GM21528 (cell line): ENCODE measurements around the gene CDH3.
"Not testable (repeated sequence)": the region's sequence is repeated elsewhere in the genome, so short reads cannot be mapped to it uniquely, and the experiment has no call there.

ENCODE experiments used
- ATAC-seq: cut with Tn5 transposase; IDR thresholded peaks from one replicate; pipeline ENCODE4 v1.9.1; 2021; ENCODE audit warnings: mild to moderate bottlenecking, moderate library complexity; ENCODE audit not compliant: unreplicated experiment, low FRiP score

The CDH3 gene

GRCh38 chr16:68698091-68698490 is 53.0 kb downstream of the CDH3 start:
- no peak for ATAC-seq

- ATAC-seq: no peak
Measured at GRCh38 chr16:68700120-68700519, 55.0 kb downstream of the CDH3 start.

GRCh38 chr16:68700831-68701230 is 55.7 kb downstream of the CDH3 start:
- ATAC-seq: no peak

DNA sequence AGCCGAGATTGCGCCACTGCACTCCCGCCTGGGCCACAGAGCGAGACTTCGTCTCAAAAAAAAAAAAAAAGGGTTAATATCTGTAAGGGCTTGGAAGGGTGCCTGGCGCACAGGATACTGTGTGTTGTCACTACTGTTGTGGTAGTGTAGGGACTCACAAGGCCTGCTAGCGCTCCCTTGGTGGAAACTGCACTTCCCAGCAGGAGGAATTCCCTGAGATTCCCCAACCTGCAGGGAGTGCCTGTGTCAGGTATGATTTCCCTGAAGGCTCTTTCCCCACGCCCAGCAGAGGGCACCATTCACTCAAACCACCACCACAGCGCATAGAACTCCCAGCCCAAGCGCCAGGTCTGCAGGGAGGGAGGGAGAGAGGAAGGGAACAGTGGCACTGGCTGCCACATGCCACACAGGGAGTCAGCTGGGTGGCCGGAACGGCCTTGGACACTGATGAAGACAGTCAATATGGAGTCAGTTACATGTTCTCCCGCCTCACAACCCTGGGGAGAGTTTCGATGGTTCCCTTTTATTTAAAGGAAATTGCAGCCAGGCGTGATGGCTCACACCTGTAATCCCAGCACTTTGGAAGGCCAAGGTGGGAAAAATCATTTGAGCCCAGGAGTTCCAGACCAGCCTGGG is 59.2 kb downstream of the CDH3 start:
- no peak for ATAC-seq

GRCh38 chr16:68707340-68708152 is 62.4 kb downstream of the CDH3 start:
- ATAC-seq: no peak

GRCh38 chr16:68710211-68710610 is 65.1 kb downstream of the CDH3 start:
- ATAC-seq: no peak

DNA sequence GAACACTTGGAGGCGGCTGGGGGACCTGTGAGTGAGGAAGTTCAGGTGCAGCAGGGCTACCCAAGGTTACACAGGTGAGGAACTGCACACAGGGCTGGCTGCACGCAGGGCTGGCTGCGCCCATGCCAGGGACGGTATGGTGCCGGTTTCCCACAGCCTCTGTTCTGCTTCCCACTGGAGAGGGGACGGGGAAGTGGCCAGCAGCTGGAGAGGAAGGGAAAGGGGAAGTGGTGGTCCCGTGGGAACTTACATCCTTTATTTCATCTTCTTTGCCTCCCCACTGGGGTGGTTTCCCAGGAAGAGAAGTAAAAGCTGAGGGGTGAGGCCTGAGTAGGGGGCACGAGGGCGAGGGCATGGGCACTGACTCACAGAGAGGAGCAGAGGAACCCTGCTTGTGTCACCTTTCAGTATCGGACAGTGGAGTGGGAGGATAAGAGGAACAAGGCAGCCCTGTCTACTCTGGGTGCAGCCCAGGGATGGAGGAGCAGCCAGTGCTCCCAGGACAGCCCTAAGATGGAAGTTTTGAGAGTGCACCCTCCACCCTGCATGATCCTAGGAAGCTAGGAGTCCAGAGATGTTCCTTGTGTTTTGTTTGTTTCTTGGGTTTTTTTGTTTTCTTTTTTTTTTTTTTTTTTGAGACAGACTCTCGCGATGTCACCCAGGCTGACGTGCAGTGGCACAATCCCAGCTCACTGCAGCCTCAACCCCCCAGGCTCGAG is 66.5 kb downstream of the CDH3 start:
- ATAC-seq: no peak

DNA sequence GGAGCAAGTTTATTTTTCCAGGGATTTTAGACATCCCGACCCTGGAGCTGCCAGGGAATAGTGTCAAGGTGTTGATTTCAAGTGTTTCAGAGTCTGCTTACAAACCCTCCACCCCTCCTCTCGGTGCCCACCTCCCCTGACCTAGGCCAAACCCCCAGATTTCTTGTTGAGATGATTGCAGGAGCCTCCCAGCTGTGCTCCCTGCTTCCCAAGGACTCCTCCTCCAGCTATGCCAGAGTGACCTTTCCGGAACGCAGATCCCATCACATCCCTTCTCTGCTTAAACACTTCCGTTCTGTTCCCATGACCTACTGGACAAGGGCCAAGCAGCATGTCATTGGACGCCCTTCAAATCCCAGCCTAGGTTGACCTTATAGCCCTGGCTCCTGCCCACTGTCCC is 68.3 kb downstream of the CDH3 start:
- no peak for ATAC-seq

- ATAC-seq: no peak
Measured at GRCh38 chr16:68715471-68715870, 70.4 kb downstream of the CDH3 start.

DNA sequence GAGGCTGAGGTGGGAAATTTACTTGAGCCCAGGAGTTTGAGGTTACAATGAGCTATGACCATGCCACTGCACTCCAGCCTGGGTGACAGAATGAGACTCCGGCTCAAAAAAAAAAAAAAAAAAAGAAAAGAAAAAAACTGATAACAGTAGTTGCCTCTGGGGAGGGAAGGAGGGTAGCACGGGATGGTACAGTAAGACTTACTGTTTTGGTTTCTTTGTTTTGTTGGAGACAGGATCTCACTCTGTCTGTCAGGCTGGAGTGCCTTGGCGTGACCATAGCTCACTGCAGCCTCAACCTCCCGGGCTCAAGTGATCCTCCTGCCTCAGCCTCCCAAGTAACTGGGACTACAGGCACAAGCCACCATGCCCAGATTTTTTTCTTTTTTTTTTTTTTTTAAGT is 71.4 kb downstream of the CDH3 start:
- ATAC-seq: not testable (repeated sequence)

- no peak for ATAC-seq
Measured at GRCh38 chr16:68717684-68718083, 72.6 kb downstream of the CDH3 start.

GRCh38 chr16:68718590-68718989 is 73.5 kb downstream of the CDH3 start:
- no peak for ATAC-seq

DNA sequence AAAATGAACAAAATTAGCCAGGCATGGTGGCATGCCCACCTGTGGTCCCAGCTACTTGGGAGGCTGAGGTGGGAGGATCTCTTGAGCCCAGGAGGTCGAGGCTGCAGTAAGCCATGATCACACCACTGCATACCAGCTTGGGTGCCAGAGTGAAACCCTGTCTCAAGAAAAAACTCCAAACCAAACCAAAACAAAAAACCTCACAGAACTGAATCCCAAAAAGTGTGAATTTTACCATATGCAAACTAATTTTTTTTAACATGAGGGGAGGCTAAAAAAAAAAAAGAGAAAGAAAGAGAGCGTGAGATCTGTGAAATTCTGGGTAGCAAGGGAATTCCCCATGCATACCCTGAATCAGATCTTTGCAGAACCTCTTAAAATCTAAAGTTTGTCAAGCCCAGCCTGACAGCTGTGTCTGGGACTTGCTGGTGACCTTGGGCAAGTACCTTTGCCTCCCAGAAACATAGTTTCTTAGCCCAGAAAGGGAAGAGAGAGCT is 74.9 kb downstream of the CDH3 start:
- peak; percentile 85 for ATAC-seq

GRCh38 chr16:68722119-68723024 is 77.3 kb downstream of the CDH3 start:
- no peak for ATAC-seq

- ATAC-seq: no peak
Measured at GRCh38 chr16:68724797-68725196, 79.7 kb downstream of the CDH3 start.

DNA sequence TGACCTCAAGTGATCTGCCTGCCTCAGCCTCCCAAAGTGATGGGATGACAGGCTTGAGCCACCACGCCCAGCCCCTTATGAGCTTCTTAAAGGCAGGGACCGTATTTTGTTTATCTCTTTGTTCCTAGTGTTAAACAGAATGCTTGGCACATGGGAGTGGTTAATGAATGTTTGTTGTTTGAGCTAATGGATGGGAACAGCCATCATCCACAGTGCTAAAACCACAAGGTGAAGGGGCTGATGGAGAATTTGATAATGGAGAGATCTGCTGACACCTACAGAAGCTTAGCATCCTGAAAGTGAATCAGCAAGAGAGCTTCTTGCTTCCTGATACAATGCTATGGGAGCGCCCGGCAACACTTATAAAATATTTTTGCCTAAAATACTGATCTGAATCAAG is 83.4 kb downstream of the CDH3 start:
- ATAC-seq: no peak

DNA sequence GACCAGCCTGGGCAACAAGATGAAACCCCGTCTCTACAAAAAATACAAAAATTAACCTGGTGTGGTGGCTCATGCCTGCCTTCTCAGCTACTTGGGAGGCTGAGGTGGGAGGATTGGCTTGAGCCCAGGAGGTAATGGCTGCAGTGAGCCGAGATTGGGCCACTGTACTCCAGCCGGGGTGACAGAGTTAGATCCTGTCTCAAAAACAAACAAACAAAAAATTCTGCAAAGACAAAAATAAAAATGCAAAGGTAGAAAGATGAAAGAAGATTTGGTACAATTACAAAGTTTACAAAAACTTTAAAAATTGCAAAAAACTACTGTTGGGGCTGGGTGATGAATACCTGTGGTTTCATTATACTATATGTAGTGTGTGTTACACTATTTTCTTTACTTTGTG is 86.5 kb downstream of the CDH3 start:
- no peak for ATAC-seq

- ATAC-seq: no peak
Measured at GRCh38 chr16:68732042-68732680, 87.1 kb downstream of the CDH3 start.

DNA sequence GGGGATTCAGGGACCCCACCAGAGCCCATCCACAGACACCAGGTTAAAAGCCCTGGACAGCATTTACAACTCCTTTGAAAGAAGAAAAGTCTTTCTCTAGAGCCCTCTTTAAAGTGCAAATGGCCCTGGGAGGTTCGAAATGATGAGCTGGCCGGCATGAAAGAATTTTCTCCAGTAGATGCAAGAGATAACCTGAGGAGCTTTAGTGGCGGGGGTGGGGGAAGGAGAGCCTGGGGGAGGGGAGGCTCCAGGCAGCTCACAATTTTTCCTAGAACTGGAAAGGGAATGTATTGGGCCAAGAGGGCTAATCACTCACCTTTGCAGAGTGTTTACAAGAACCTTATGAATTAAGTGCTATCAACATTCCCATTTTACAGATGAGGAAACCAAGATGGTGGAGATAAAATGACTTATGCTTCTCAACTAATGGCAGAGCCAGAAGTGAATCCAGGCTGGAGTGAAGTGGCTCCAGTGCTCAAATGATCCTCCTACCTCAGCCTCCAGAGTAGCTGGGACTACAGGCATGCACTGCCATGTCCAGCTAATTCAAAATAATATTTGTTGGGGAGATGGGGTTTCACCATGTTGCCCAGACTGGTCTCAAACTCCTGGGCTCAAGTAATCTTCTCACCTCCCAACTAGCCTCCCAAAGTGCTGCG is 87.8 kb downstream of the CDH3 start:
- no peak for ATAC-seq
